SK-N-SH (cell line): ENCODE results near the gene PATL2. TPM values are rescaled to one million over a fixed set of nuclear protein-coding genes. Genes with fewer than 3 reads are reported as not detected.

Experiments
- CTCF ChIA-PET: fragments of 300-600, 350-600 bp; formaldehyde crosslinking; extraction: SDS; loops from one replicate; lab custom pipeline; 2021; lab: Yijun Ruan, JAX
- POLR2A ChIA-PET: fragments of 350-600 bp; sonication (Branson Sonifier 250); formaldehyde crosslinking; extraction: SDS; loops from one replicate; lab custom pipeline; 2020; ENCODE audit warnings: antibody characterized with exemption, inconsistent platforms; lab: Yijun Ruan, JAX
- DNase-seq: peaks from one replicate; pipeline ENCODE4 v3.0.0; 2012
- H2AFZ ChIP-seq: fragments of 200-600 bp; sonication (generic); 2 replicates; pipeline ENCODE4 v1.8.1; 2016; ENCODE audit warnings: antibody characterized with exemption, mild to moderate bottlenecking, low read depth
- H3F3A ChIP-seq: fragments of 200-600 bp; sonication (generic); replicated peaks from 2 replicates; pipeline ENCODE3; 2016; ENCODE audit warnings: antibody characterized with exemption, mild to moderate bottlenecking; ENCODE audit not compliant: insufficient read depth
- H3K27ac ChIP-seq, 2 experiments: fragments of 200-500 bp in 1 of 2; fragments of 200-600 bp in 1 of 2; sonication (Bioruptor generic) in 1 of 2; sonication (generic), shearing (Covaris generic) in 1 of 2; 2 replicates each; pipeline versions ENCODE4 v1.5.1 to v1.6.1; 2014 to 2016; ENCODE audit warnings: low read depth in 2 of 2, inconsistent platforms in 1 of 2, low read length in 1 of 2, mild to moderate bottlenecking in 1 of 2, mixed read lengths in 1 of 2
- H3K27me3 ChIP-seq: fragments of 200-600 bp; sonication (generic), shearing (Covaris generic); 2 replicates; pipeline ENCODE4 v1.6.1; 2016; ENCODE audit warnings: mixed run types; ENCODE audit not compliant: insufficient read depth
- H3K36me3 ChIP-seq, 2 experiments: fragments of 200-500 bp in 1 of 2; fragments of 200-600 bp in 1 of 2; sonication (Bioruptor generic) in 1 of 2; sonication (generic) in 1 of 2; replicated peaks in 1 of 2; 2 replicates each; pipeline versions ENCODE3 to v1.5.1; 2014 to 2016; ENCODE audit warnings: low read length in 1 of 2, mild to moderate bottlenecking in 1 of 2; ENCODE audit not compliant: insufficient read depth in 2 of 2, control insufficient read depth in 1 of 2
- H3K4me1 ChIP-seq, 2 experiments: fragments of 200-500 bp in 1 of 2; fragments of 200-600 bp in 1 of 2; sonication (Bioruptor generic) in 1 of 2; sonication (generic), shearing (Covaris generic) in 1 of 2; 2 replicates each; pipeline versions ENCODE4 v1.5.1 to v1.6.1; 2014 to 2016; ENCODE audit warnings: low read depth in 1 of 2, low read length in 1 of 2, mixed run types in 1 of 2; ENCODE audit not compliant: insufficient read depth in 2 of 2, control insufficient read depth in 1 of 2
- H3K4me2 ChIP-seq: fragments of 200-600 bp; sonication (generic), shearing (Covaris generic); 2 replicates; pipeline ENCODE4 v1.6.1; 2017; ENCODE audit warnings: mixed run types
- H3K4me3 ChIP-seq, 2 experiments: fragments of 200-500 bp in 1 of 2; fragments of 200-600 bp in 1 of 2; sonication (Bioruptor generic) in 1 of 2; sonication (generic), shearing (Covaris generic) in 1 of 2; 2 replicates each; pipeline versions ENCODE4 v1.5.1 to v1.8.1; 2014 to 2016; ENCODE audit warnings: low read depth in 2 of 2, inconsistent platforms in 1 of 2, low read length in 1 of 2, mild to moderate bottlenecking in 1 of 2, mixed read lengths in 1 of 2, moderate library complexity in 1 of 2
- H3K79me2 ChIP-seq: fragments of 200-600 bp; sonication (generic); 2 replicates; pipeline ENCODE4 v1.8.1; 2017; ENCODE audit warnings: mild to moderate bottlenecking; ENCODE audit not compliant: insufficient read depth
- H3K9ac ChIP-seq: fragments of 200-600 bp; sonication (generic); 2 replicates; pipeline ENCODE4 v1.6.1; 2017; ENCODE audit warnings: mixed run types
- H3K9me2 ChIP-seq: fragments of 200-600 bp; sonication (generic); 2 replicates; pipeline ENCODE4 v1.6.1; 2017; ENCODE audit warnings: mixed run types
- H3K9me3 ChIP-seq: fragments of 200-600 bp; sonication (generic); 2 replicates; pipeline ENCODE4 v1.6.1; 2017; ENCODE audit warnings: mixed run types, mild to moderate bottlenecking, moderate library complexity
- H4K20me1 ChIP-seq: fragments of 200-600 bp; sonication (generic); 2 replicates; pipeline ENCODE4 v1.6.1; 2017; ENCODE audit warnings: mild to moderate bottlenecking, mixed run types; ENCODE audit not compliant: insufficient read depth
- CHD2 ChIP-seq: fragments of 150-350 bp; IDR thresholded peaks from 2 replicates; pipeline ENCODE4 v1.6.1; 2018; ENCODE audit warnings: low read length; ENCODE audit not compliant: partially characterized antibody
- ELF1 ChIP-seq: IDR thresholded peaks from 2 replicates; pipeline ENCODE4 v1.4.0; 2012
- FOSL2 ChIP-seq: IDR thresholded peaks from 2 replicates; pipeline ENCODE4 v1.4.0; 2012; ENCODE audit warnings: low read depth, mild to moderate bottlenecking, moderate library complexity, borderline replicate concordance
- FOXJ3 ChIP-seq: sonication (generic); formaldehyde crosslinking; IDR thresholded peaks from 2 replicates; pipeline ENCODE4 v1.5.1; 2020; ENCODE audit warnings: mild to moderate bottlenecking, missing genetic modification reagents
- GABPA ChIP-seq: IDR thresholded peaks from 2 replicates; pipeline ENCODE4 v1.4.0; 2012; ENCODE audit warnings: low read depth, mild to moderate bottlenecking
- JUND ChIP-seq: IDR thresholded peaks from 2 replicates; pipeline ENCODE4 v1.4.0; 2012
- MEF2A ChIP-seq: IDR thresholded peaks from 2 replicates; pipeline ENCODE4 v1.4.0; 2012; ENCODE audit warnings: low read depth, borderline replicate concordance
- MXI1 ChIP-seq: IDR thresholded peaks from 2 replicates; pipeline ENCODE4 v1.6.1; 2012; ENCODE audit warnings: mild to moderate bottlenecking, low read depth, low read length, improper control_type of control experiment
- NFIC ChIP-seq: IDR thresholded peaks from 2 replicates; pipeline ENCODE4 v1.4.0; 2012; ENCODE audit warnings: borderline replicate concordance
- NRF1 ChIP-seq: IDR thresholded peaks from 2 replicates; pipeline ENCODE4 v1.6.1; 2012; ENCODE audit warnings: low read depth, mild to moderate bottlenecking, low read length
- POLR2AphosphoS5 ChIP-seq: IDR thresholded peaks from 2 replicates; pipeline ENCODE4 v1.6.1; 2012; ENCODE audit warnings: low read depth, low read length
- RFX5 ChIP-seq: IDR thresholded peaks from 2 replicates; pipeline ENCODE4 v1.6.1; 2012; ENCODE audit warnings: mild to moderate bottlenecking, improper control_type of control experiment, low read length
- SIN3A ChIP-seq: IDR thresholded peaks from 2 replicates; pipeline ENCODE4 v1.6.1; 2012; ENCODE audit warnings: low read depth, mild to moderate bottlenecking, low read length, moderate library complexity, borderline replicate concordance
- TAF1 ChIP-seq: IDR thresholded peaks from 2 replicates; pipeline ENCODE4 v1.6.1; 2012; ENCODE audit warnings: low read depth, mild to moderate bottlenecking, low read length, moderate library complexity, borderline replicate concordance
- TCF12 ChIP-seq: IDR thresholded peaks from 2 replicates; pipeline ENCODE4 v1.4.0; 2012
- TEAD4 ChIP-seq: IDR thresholded peaks from 2 replicates; pipeline ENCODE4 v1.4.0; 2012; ENCODE audit warnings: mild to moderate bottlenecking, borderline replicate concordance; ENCODE audit not compliant: insufficient read depth
- YY1 ChIP-seq: IDR thresholded peaks from 2 replicates; pipeline ENCODE4 v1.4.0; 2012; ENCODE audit warnings: low read depth, mild to moderate bottlenecking
- WGBS: methylation state at CpG from one replicate; pipeline ENCODE4 v1.1.6; 2017; ENCODE audit warnings: low lambda C conversion rate; 5-methylcytosine and 5-hydroxymethylcytosine counted together
- polyA plus RNA-seq, 3 experiments: library from polyadenylated mRNA; depleted of rRNA; stranded (reverse); fragments of >200 nt; gene quantifications; 2 replicates each; pipeline ENCODE4 v1.2.3, GENCODE V29; 2012
- TF ChIP-seq, protein P1 (sequence below): fragments of 150-350 bp; IDR thresholded peaks from 2 replicates; pipeline ENCODE4 v1.6.1; 2017; ENCODE audit warnings: antibody characterized with exemption, low read length, low read depth, borderline replicate concordance
- TF ChIP-seq, protein P2 (sequence below): IDR thresholded peaks from 2 replicates; pipeline ENCODE4 v1.6.1; 2012; ENCODE audit warnings: mild to moderate bottlenecking, low read depth, low read length, moderate library complexity
- TF ChIP-seq, protein P3 (sequence below): IDR thresholded peaks from 2 replicates; pipeline ENCODE4 v1.4.0; 2012; ENCODE audit warnings: low read depth, borderline replicate concordance
- TF ChIP-seq, protein P4 (sequence below): IDR thresholded peaks from 2 replicates; pipeline ENCODE4 v1.4.0; 2012; ENCODE audit warnings: low read depth
- TF ChIP-seq, protein P5 (sequence below): fragments of 150-350 bp; IDR thresholded peaks from 2 replicates; pipeline ENCODE4 v1.6.1; 2016; ENCODE audit warnings: mild to moderate bottlenecking, low read depth, low read length
- TF ChIP-seq, protein P6 (sequence below): IDR thresholded peaks from 2 replicates; pipeline ENCODE4; 2012

Gene PATL2
- polyA plus RNA-seq, 1 of the 3 experiments (the other 2 are of a cell fraction) = 0.31 TPM

DNA sequence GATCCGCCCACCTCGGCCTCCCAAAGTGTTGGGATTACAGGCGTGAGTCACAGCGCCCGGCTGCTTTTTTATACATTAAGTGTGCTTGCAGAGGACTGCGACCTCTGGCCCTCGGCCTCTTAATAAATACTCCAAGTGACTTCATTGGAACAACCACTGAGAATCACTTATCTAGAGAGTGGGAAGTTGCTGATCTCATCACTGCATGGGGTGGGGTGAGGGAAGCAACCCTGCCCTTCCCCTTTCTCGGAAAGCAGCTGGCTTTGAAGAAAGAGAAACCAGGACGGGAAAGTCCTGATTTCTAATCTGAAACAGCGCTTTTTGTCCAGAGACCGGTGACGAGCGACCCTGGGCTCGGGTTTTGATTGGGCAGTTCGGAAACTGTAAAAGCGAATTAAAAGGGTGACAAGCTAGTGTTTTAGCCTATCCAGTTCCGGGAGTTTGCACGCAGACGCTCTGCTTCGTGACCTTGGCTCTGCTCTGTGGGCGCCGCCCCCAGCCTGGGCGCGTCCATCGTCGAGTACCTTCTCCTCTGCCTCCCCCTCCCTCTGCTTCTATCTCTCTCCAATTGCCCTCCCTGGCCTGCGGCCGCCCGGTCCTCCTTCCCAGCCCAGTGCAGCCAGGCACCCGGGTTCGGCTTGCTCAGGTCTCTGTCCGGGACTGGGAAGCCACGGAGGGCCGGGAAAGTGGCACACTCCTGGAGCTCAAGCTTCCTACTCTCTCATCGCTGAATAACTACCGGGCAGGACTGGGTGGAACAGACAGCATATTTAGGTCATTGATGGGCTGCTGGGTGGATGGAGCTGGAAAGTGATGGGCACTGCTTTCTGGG lies 17.7 kb upstream of the PATL2 start:
- DNase-seq = peak; percentile 87
- Histone ChIP-seq H3K9ac (peak overlapping the region; percentile 85), H2AFZ (peak overlapping the region; percentile 97), H3K4me2 (peak overlapping the region; percentile 95), H3K27ac (peak overlapping the region; percentile 97), H3F3A (peaks cover 19% of the 10 kb centered on the region), H3K79me2 (peaks cover 14% of the 10 kb centered on the region; the same call in 1 of the 2 replicates), H3K27me3 (no peaks in the 10 kb centered on the region), H3K4me1 (peaks cover 6 to 17% of the 10 kb centered on the region in 2 experiments; a peak in 3 of 4 replicates), H3K36me3 (peaks cover 5 to 11% of the 10 kb centered on the region in 2 experiments), H3K4me3 (peak overlapping the region; percentile 73 to 94), H4K20me1 (no peaks in the 10 kb centered on the region), H3K9me2 (no peaks in the 10 kb centered on the region), H3K9me3 (no peaks in the 10 kb centered on the region)
- CTCF ChIA-PET = interaction anchor here (0.6 to 3.6 kb wide), 5 partner anchors 10 to 65 kb away, joined by 3 to 21 read pairs (median 7); partner anchors contain the start of genes B2M, PATL2 and SPG11
- POLR2A ChIA-PET = interaction anchor here (1.0 to 3.0 kb wide), 8 partner anchors 9 to 904 kb away, joined by 3 to 22 read pairs (median 4); partner anchors contain the start of genes B2M, MFAP1, PATL2 and SPG11
- WGBS = 0% methylated on average over 26 of the region's 36 CpGs
- TF ChIP-seq TEAD4 = no peak
- 0 out of 2 replicates have a peak, but pooled peaks have one; percentile 69 for TF ChIP-seq TAF1
- no peak for TF ChIP-seq FOXJ3 (CRISPR knock-in tag)
- no peak for TF ChIP-seq NFIC
- TF ChIP-seq ELF1 = no peak
- TF ChIP-seq, protein P1, sequence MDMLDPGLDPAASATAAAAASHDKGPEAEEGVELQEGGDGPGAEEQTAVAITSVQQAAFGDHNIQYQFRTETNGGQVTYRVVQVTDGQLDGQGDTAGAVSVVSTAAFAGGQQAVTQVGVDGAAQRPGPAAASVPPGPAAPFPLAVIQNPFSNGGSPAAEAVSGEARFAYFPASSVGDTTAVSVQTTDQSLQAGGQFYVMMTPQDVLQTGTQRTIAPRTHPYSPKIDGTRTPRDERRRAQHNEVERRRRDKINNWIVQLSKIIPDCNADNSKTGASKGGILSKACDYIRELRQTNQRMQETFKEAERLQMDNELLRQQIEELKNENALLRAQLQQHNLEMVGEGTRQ = no peak; the same call in 1 of the 2 replicates
- TF ChIP-seq, protein P2, sequence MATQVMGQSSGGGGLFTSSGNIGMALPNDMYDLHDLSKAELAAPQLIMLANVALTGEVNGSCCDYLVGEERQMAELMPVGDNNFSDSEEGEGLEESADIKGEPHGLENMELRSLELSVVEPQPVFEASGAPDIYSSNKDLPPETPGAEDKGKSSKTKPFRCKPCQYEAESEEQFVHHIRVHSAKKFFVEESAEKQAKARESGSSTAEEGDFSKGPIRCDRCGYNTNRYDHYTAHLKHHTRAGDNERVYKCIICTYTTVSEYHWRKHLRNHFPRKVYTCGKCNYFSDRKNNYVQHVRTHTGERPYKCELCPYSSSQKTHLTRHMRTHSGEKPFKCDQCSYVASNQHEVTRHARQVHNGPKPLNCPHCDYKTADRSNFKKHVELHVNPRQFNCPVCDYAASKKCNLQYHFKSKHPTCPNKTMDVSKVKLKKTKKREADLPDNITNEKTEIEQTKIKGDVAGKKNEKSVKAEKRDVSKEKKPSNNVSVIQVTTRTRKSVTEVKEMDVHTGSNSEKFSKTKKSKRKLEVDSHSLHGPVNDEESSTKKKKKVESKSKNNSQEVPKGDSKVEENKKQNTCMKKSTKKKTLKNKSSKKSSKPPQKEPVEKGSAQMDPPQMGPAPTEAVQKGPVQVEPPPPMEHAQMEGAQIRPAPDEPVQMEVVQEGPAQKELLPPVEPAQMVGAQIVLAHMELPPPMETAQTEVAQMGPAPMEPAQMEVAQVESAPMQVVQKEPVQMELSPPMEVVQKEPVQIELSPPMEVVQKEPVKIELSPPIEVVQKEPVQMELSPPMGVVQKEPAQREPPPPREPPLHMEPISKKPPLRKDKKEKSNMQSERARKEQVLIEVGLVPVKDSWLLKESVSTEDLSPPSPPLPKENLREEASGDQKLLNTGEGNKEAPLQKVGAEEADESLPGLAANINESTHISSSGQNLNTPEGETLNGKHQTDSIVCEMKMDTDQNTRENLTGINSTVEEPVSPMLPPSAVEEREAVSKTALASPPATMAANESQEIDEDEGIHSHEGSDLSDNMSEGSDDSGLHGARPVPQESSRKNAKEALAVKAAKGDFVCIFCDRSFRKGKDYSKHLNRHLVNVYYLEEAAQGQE = no peak
- no peak for TF ChIP-seq MEF2A
- TF ChIP-seq, protein P3, sequence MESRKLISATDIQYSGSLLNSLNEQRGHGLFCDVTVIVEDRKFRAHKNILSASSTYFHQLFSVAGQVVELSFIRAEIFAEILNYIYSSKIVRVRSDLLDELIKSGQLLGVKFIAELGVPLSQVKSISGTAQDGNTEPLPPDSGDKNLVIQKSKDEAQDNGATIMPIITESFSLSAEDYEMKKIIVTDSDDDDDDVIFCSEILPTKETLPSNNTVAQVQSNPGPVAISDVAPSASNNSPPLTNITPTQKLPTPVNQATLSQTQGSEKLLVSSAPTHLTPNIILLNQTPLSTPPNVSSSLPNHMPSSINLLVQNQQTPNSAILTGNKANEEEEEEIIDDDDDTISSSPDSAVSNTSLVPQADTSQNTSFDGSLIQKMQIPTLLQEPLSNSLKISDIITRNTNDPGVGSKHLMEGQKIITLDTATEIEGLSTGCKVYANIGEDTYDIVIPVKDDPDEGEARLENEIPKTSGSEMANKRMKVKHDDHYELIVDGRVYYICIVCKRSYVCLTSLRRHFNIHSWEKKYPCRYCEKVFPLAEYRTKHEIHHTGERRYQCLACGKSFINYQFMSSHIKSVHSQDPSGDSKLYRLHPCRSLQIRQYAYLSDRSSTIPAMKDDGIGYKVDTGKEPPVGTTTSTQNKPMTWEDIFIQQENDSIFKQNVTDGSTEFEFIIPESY = no peak
- TF ChIP-seq GABPA = no peak
- peak; percentile 48 for TF ChIP-seq JUND
- TF ChIP-seq YY1 = no peak
- TF ChIP-seq FOSL2 = peak; percentile 30; the same call in 1 of the 2 replicates
- TF ChIP-seq, protein P4, sequence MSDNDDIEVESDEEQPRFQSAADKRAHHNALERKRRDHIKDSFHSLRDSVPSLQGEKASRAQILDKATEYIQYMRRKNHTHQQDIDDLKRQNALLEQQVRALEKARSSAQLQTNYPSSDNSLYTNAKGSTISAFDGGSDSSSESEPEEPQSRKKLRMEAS = peak; percentile 59
- TF ChIP-seq MXI1 = peak; percentile 91
- TF ChIP-seq, protein P5, sequence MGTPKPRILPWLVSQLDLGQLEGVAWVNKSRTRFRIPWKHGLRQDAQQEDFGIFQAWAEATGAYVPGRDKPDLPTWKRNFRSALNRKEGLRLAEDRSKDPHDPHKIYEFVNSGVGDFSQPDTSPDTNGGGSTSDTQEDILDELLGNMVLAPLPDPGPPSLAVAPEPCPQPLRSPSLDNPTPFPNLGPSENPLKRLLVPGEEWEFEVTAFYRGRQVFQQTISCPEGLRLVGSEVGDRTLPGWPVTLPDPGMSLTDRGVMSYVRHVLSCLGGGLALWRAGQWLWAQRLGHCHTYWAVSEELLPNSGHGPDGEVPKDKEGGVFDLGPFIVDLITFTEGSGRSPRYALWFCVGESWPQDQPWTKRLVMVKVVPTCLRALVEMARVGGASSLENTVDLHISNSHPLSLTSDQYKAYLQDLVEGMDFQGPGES = peak; percentile 43; the same call in 1 of the 2 replicates
- TF ChIP-seq, protein P6, sequence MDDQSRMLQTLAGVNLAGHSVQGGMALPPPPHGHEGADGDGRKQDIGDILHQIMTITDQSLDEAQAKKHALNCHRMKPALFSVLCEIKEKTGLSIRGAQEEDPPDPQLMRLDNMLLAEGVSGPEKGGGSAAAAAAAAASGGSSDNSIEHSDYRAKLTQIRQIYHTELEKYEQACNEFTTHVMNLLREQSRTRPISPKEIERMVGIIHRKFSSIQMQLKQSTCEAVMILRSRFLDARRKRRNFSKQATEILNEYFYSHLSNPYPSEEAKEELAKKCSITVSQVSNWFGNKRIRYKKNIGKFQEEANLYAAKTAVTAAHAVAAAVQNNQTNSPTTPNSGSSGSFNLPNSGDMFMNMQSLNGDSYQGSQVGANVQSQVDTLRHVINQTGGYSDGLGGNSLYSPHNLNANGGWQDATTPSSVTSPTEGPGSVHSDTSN = peak; percentile 36; the same call in 1 of the 2 replicates
- peak; percentile 69 for TF ChIP-seq TCF12
- peak; percentile 50 for TF ChIP-seq CHD2
- no peak for TF ChIP-seq SIN3A
- peak; percentile 99 for TF ChIP-seq RFX5
- TF ChIP-seq POLR2AphosphoS5 = peak; percentile 66; the same call in 1 of the 2 replicates
- TF ChIP-seq NRF1 = peak; percentile 42; the same call in 1 of the 2 replicates
